Measurements from ENCODE around the gene MPPE1. TPM values are rescaled to one million over a fixed set of nuclear protein-coding genes. Genes with fewer than 3 reads are reported as not detected.

The MPPE1 gene
- total and polyA plus RNA-seq, 2 of the 4 experiments (the other 2 are of a cell fraction), result 13.8 to 19.9 TPM

- Histone ChIP-seq H4K5ac (ENCODE audit: low read depth, low read length) (no peak overlapping the region), H4K20me1 (ENCODE audit: insufficient read depth, low read length) (no peaks in the 10 kb centered on the region), H2BK5ac (ENCODE audit: low read depth, low read length, poor library complexity, severe bottlenecking) (no peak overlapping the region), H2BK15ac (ENCODE audit: low read depth, low read length) (no peak overlapping the region), H3K4me3 (ENCODE audit: insufficient read depth, low read depth, low read length) (no peak overlapping the region), H2BK20ac (ENCODE audit: low read depth, low read length) (no peak overlapping the region), H3K14ac (replicated peaks; ENCODE audit: low read depth, low read length) (no peak overlapping the region), H3K23ac (ENCODE audit: low read depth, low read length) (no peak overlapping the region), H4K8ac (ENCODE audit: low read depth in 2 of 2, low read length in 2 of 2) (no peak overlapping the region), H3K4me2 (ENCODE audit: low read depth, low read length) (no peak overlapping the region), H3K36me3 (ENCODE audit: control insufficient read depth, insufficient read depth, low read length) (peaks cover 6% of the 10 kb centered on the region; the same call in 1 of the 2 replicates), H3K27me3 (ENCODE audit: control insufficient read depth, insufficient read depth, low read length) (no peaks in the 10 kb centered on the region), H3K9ac (ENCODE audit: low read depth, low read length) (no peak overlapping the region), H2AFZ (replicated peaks; ENCODE audit: low read length, poor library complexity) (no peak overlapping the region), H4K91ac (ENCODE audit: insufficient read depth, low read depth, low read length) (no peak overlapping the region), H3K9me3 (ENCODE audit: control insufficient read depth, insufficient read depth, low read length) (no peaks in the 10 kb centered on the region), H3K4me1 (ENCODE audit: control insufficient read depth, insufficient read depth, low read length) (peaks cover 6% of the 10 kb centered on the region), H3K4ac (ENCODE audit: low read depth, low read length) (no peak overlapping the region), H3K9me1 (ENCODE audit: insufficient read depth, low read length) (peaks cover 12% of the 10 kb centered on the region), H3K27ac (ENCODE audit: insufficient read depth, low read length) (no peak overlapping the region), H3K18ac (ENCODE audit: low read depth, low read length) (no peak overlapping the region), H2AK5ac (ENCODE audit: low read depth, low read length) (no peak overlapping the region), H3K79me1 (ENCODE audit: low read depth in 1 of 2, low read length in 2 of 2) (peaks cover 14 to 24% of the 10 kb centered on the region in 2 experiments; a peak in 3 of 4 replicates), H2AK9ac (replicated peaks; ENCODE audit: low read depth, low read length, poor library complexity) (no peak overlapping the region), H2BK120ac (ENCODE audit: low read depth, low read length) (no peak overlapping the region), H3K56ac (ENCODE audit: extremely low read depth, insufficient read depth, low read length) (no peak overlapping the region)
- ChIA-PET CTCF (no interaction called here), POLR2A (ENCODE audit: unreplicated experiment) (no interaction called here)
- BruUV-seq (replicated peaks), result no TSS peak
- WGBS, 2 experiments (ENCODE audit: extremely low coverage in 2 of 2, insufficient read length in 1 of 2), result no CpG with 5 or more reads among the region's 1 CpG
- no peak for ATAC-seq (ENCODE audit: low read depth)
- TF ChIP-seq CHD1 (IDR thresholded peaks at IDR 0.05; ENCODE audit: low read depth, low read length), result no peak
- TF ChIP-seq RCOR1 (IDR thresholded peaks at IDR 0.05; ENCODE audit: insufficient replicate concordance, low read length), result no peak
- TF ChIP-seq NFE2L2 (IDR thresholded peaks at IDR 0.05; ENCODE audit: low read depth, low read length), result no peak
- TF ChIP-seq FOS (IDR thresholded peaks at IDR 0.05; ENCODE audit: low read depth, low read length), result no peak
- TF ChIP-seq BHLHE40 (IDR thresholded peaks at IDR 0.05; ENCODE audit: low read depth, low read length), result no peak
- no peak for TF ChIP-seq ELK1 (IDR thresholded peaks at IDR 0.05; ENCODE audit: borderline replicate concordance, low read depth, low read length)
- no peak for TF ChIP-seq SMC3 (IDR thresholded peaks at IDR 0.05; ENCODE audit: low read depth, low read length)
- no peak for TF ChIP-seq MAFK (IDR thresholded peaks at IDR 0.05; ENCODE audit: low read depth, low read length)
- no peak for TF ChIP-seq USF2 (IDR thresholded peaks at IDR 0.05; ENCODE audit: low read depth, low read length)
- TF ChIP-seq RAD21 (IDR thresholded peaks at IDR 0.05; ENCODE audit: low read length), result no peak
- in situ Hi-C loops (cut with MboI; ENCODE audit: low sequenced_read_pairs) (no loop called here), intact Hi-C loops (cut with micrococcal nuclease) (no loop called here), dilution Hi-C loops (cut with HindIII; ENCODE audit: low sequenced_read_pairs, unreplicated experiment) (no loop called here)
- no peak for DNase-seq
Observed at GRCh38 chr18:11906176-11906575, 1.9 kb downstream of the MPPE1 start.

All from IMR-90 (cell line).